HG02852 (cell line): ENCODE results near the gene SYT1.

Source experiments
- ATAC-seq: cut with Tn5 transposase; IDR thresholded peaks from one replicate; pipeline ENCODE4 v1.9.1; 2021; ENCODE audit warnings: mild to moderate bottlenecking, moderate library complexity; ENCODE audit not compliant: unreplicated experiment

SYT1 gene

GRCh38 chr12:78891646-78892353 lies 27.2 kb downstream of the SYT1 start:
- ATAC-seq: no peak

- ATAC-seq: no peak
Measured at GRCh38 chr12:78898416-78898815, 33.8 kb downstream of the SYT1 start.

- ATAC-seq: no peak
Measured at GRCh38 chr12:78914859-78915331, 50.3 kb downstream of the SYT1 start.

GRCh38 chr12:78916845-78917480 lies 52.4 kb downstream of the SYT1 start:
- no peak for ATAC-seq

GRCh38 chr12:78917513-78917912 lies 52.9 kb downstream of the SYT1 start:
- no peak for ATAC-seq

GRCh38 chr12:78918268-78918667 lies 53.7 kb downstream of the SYT1 start:
- ATAC-seq: no peak

GRCh38 chr12:78928200-78929074 lies 63.9 kb downstream of the SYT1 start:
- no peak for ATAC-seq

GRCh38 chr12:78929075-78929418 lies 64.5 kb downstream of the SYT1 start:
- ATAC-seq: no peak

- no peak for ATAC-seq
Measured at GRCh38 chr12:78931466-78931990, 67.0 kb downstream of the SYT1 start.

- ATAC-seq: no peak
Measured at GRCh38 chr12:78933014-78933413, 68.4 kb downstream of the SYT1 start.

- no peak for ATAC-seq
Measured at GRCh38 chr12:78938341-78939084, 73.9 kb downstream of the SYT1 start.

GRCh38 chr12:78949532-78949931 lies 85.0 kb downstream of the SYT1 start:
- no peak for ATAC-seq

GRCh38 chr12:78951803-78952551 lies 87.4 kb downstream of the SYT1 start:
- no peak for ATAC-seq

GRCh38 chr12:78952552-78952929 lies 88.0 kb downstream of the SYT1 start:
- no peak for ATAC-seq

GRCh38 chr12:78958941-78959340 lies 94.4 kb downstream of the SYT1 start:
- no peak for ATAC-seq

- no peak for ATAC-seq
Measured at GRCh38 chr12:78959556-78959955, 95.0 kb downstream of the SYT1 start.

GRCh38 chr12:78961171-78961570 lies 96.6 kb downstream of the SYT1 start:
- no peak for ATAC-seq

- no peak for ATAC-seq
Measured at GRCh38 chr12:78963439-78964227, 99.1 kb downstream of the SYT1 start.

- ATAC-seq: no peak
Measured at GRCh38 chr12:78964521-78964920, 99.9 kb downstream of the SYT1 start.
